SK-N-SH (cell line): ENCODE data around the gene RAPGEF2.

Experiments used
- CTCF ChIP-seq: fragments of 200-600 bp; sonication (generic); IDR thresholded peaks from 2 replicates; pipeline ENCODE4 v1.6.1; 2017; ENCODE audit warnings: antibody characterized with exemption, mild to moderate bottlenecking, moderate library complexity
- EP300 ChIP-seq, 2 experiments: IDR thresholded peaks; 2 replicates each; pipeline versions ENCODE4 v1.4.0 to v1.6.1; 2012; ENCODE audit warnings: borderline replicate concordance in 1 of 2, low read depth in 1 of 2, low read length in 1 of 2
- EZH2phosphoT487 ChIP-seq: fragments of 200-600 bp; sonication (generic); IDR thresholded peaks from 2 replicates; pipeline ENCODE4 v1.6.1; 2017; ENCODE audit warnings: low read depth, mixed run types, mild to moderate bottlenecking, antibody characterized with exemption, moderate library complexity, borderline replicate concordance
- FOSL2 ChIP-seq: IDR thresholded peaks from 2 replicates; pipeline ENCODE4 v1.4.0; 2012; ENCODE audit warnings: low read depth, mild to moderate bottlenecking, moderate library complexity, borderline replicate concordance
- FOXM1 ChIP-seq: IDR thresholded peaks from 2 replicates; pipeline ENCODE4 v1.4.0; 2012; ENCODE audit warnings: low read depth, mild to moderate bottlenecking
- POLR2AphosphoS5 ChIP-seq: IDR thresholded peaks from 2 replicates; pipeline ENCODE4 v1.6.1; 2012; ENCODE audit warnings: low read depth, low read length
- TAF1 ChIP-seq: IDR thresholded peaks from 2 replicates; pipeline ENCODE4 v1.6.1; 2012; ENCODE audit warnings: low read depth, mild to moderate bottlenecking, low read length, moderate library complexity, borderline replicate concordance

- TF ChIP-seq EZH2phosphoT487 (no peak), CTCF (no peak), EP300 (IDR thresholded peaks at IDR 0.05; ENCODE audit: borderline replicate concordance in 1 of 2, low read depth in 1 of 2, low read length in 1 of 2) (no peak), TAF1 (no peak), FOSL2 (no peak), FOXM1 (no peak), POLR2AphosphoS5 (no peak)
These were observed 129.7 kb downstream of the RAPGEF2 start for GRCh38 chr4:159232465-159233106.
